ENCODE results near the gene FOXL3. TPM values are rescaled to one million over a fixed set of nuclear protein-coding genes. Genes with fewer than 3 reads are reported as not detected.

Gene FOXL3
- total RNA-seq, 1 experiment from 2014 or later: not detected

DNA sequence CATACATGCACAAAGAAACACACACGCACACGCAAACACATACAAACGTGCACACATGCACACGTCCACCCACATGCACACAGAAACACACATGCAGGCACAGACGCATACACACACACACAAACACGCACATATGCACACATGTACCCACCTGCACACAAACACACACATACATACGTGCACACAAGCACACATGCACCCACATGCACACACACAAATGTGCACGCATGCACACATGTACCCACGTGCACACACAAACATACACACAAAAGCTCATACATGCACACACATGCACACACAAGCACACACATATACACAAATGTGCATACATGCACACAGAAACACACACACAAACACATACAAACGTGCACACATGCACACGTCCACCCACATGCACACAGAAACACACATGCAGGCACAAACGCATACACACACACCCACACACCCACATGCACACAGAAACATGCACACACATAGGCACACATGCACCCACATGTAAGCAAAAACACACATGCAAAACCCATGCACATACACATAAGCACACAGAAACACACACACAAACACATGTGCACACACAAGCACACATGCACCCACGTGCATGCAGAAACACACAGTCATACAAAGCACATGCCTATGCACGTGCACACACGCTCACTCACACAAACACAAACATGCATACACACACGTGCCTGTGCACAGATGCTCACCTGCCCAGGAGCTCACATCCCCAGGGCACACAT, 44.8 kb downstream of the FOXL3 start:
- Histone ChIP-seq H3K4me2 (ENCODE audit: insufficient read depth, insufficient read length, low read length) (no peak overlapping the region), H3K9me3 (ENCODE audit: control insufficient read depth, low read depth, low read length) (no peaks in the 10 kb centered on the region), H3K56ac (ENCODE audit: insufficient read length, low read depth, low read length) (no peak overlapping the region), H2BK12ac (ENCODE audit: insufficient read length, low read depth, low read length) (no peak overlapping the region), H2AFZ (ENCODE audit: low read length) (no peak overlapping the region), H4K20me1 (ENCODE audit: control insufficient read depth, insufficient read depth, insufficient read length) (peaks cover 3% of the 10 kb centered on the region), H3K4me1 (ENCODE audit: insufficient read depth, low read length) (no peaks in the 10 kb centered on the region), H2AK5ac (ENCODE audit: insufficient read length, low read length) (no peak overlapping the region), H2BK15ac (ENCODE audit: low read depth, low read length) (no peak overlapping the region), H3K4ac (ENCODE audit: low read depth, low read length) (no peak overlapping the region), H3T11ph (ENCODE audit: low read length) (no peak overlapping the region), H4K8ac (replicated peaks; ENCODE audit: insufficient read length, low read depth, low read length) (no peak overlapping the region), H3K23me2 (ENCODE audit: insufficient read length, low read depth, low read length, poor library complexity, severe bottlenecking) (peaks cover 7% of the 10 kb centered on the region), H4K91ac (ENCODE audit: insufficient read length, low read depth, low read length) (no peak overlapping the region), H2BK20ac (ENCODE audit: low read depth, low read length, poor library complexity, severe bottlenecking) (no peak overlapping the region), H2BK5ac (ENCODE audit: insufficient read length, low read length) (no peak overlapping the region), H3K9ac (ENCODE audit: extremely low read depth, insufficient read length, low read length) (no peak overlapping the region), H3K14ac (ENCODE audit: insufficient read depth, low read length) (no peak overlapping the region), H4K5ac (ENCODE audit: insufficient read length, low read depth, low read length) (no peak overlapping the region), H3K27ac (ENCODE audit: insufficient read length, low read depth, low read length) (no peak overlapping the region), H2BK120ac (ENCODE audit: low read depth, low read length, poor library complexity, severe bottlenecking) (no peak overlapping the region), H3K23ac (ENCODE audit: insufficient read length, low read depth, low read length) (no peak overlapping the region), H3K79me1 (ENCODE audit: insufficient read depth, low read depth, low read length, poor library complexity, severe bottlenecking) (no peaks in the 10 kb centered on the region), H3K18ac (ENCODE audit: insufficient read length, low read depth, low read length) (no peak overlapping the region), H3K27me3 (ENCODE audit: insufficient read depth, low read length) (no peaks in the 10 kb centered on the region), H3K79me2 (ENCODE audit: insufficient read depth, low read length) (no peaks in the 10 kb centered on the region)
- peaks cover 0 to 5% (median 2%) of the 10 kb centered on the region in 3 experiments; a peak in 4 of 7 replicates for H3K36me3 Mint-ChIP-seq (ENCODE audit: insufficient read depth in 1 of 3, low read depth in 3 of 3)
- TF ChIP-seq, protein P1, sequence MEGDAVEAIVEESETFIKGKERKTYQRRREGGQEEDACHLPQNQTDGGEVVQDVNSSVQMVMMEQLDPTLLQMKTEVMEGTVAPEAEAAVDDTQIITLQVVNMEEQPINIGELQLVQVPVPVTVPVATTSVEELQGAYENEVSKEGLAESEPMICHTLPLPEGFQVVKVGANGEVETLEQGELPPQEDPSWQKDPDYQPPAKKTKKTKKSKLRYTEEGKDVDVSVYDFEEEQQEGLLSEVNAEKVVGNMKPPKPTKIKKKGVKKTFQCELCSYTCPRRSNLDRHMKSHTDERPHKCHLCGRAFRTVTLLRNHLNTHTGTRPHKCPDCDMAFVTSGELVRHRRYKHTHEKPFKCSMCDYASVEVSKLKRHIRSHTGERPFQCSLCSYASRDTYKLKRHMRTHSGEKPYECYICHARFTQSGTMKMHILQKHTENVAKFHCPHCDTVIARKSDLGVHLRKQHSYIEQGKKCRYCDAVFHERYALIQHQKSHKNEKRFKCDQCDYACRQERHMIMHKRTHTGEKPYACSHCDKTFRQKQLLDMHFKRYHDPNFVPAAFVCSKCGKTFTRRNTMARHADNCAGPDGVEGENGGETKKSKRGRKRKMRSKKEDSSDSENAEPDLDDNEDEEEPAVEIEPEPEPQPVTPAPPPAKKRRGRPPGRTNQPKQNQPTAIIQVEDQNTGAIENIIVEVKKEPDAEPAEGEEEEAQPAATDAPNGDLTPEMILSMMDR (conservative IDR thresholded peaks at IDR 0.05): no peak
- WGBS (ENCODE audit: extremely low coverage, insufficient read length, low lambda C conversion rate): no CpG with 5 or more reads among the region's 16 CpGs
- peaks cover 16 to 17% of the 10 kb centered on the region in 2 experiments; a peak in 4 of 5 replicates for H3K9me3 Mint-ChIP-seq
- H3K27me3 Mint-ChIP-seq (ENCODE audit: low read depth): peaks cover 34% of the 10 kb centered on the region
- H3K27ac Mint-ChIP-seq: peak overlapping the region in 2 of 3 experiments; percentile 44 to 57; a peak in 3 of 7 replicates
- no peak for DNase-seq
- peaks cover 0 to 15% of the 10 kb centered on the region in 2 experiments; a peak in 2 of 4 replicates for H3K4me1 Mint-ChIP-seq
- H3K4me3 Mint-ChIP-seq: peak overlapping the region in 1 of 2 experiments; percentile 38; a peak in 3 of 5 replicates
